GM12874 (cell line): ENCODE results near the gene SARDH.

Experiments used
- CTCF ChIP-seq: IDR thresholded peaks from 2 replicates; pipeline ENCODE4 v1.5.1; 2011; ENCODE audit warnings: low read depth, mild to moderate bottlenecking, control low read depth, low read length, moderate library complexity; ENCODE audit not compliant: insufficient read depth

SARDH gene

GRCh38 chr9:133654736-133655657, 83.2 kb downstream of the SARDH start:
- no peak for TF ChIP-seq CTCF

DNA sequence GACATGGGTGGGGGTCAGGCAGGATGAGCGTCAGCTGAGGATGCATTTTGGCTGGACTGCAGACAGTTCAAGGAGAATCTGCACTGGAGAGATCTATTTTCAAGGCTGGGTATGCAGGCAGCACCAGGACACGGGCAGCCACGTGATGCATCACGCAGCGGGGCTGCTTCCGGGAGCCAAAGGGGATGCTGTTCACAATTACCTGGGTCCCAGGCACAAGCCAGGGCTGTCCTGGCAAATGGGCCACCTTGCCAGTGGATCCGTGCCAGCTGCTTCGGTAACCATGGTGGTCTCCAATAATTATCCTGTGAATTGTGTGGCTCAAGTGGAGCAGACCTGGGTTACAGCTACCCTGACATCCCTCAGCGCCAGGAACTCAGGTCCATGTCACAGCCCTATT, 84.5 kb downstream of the SARDH start:
- TF ChIP-seq CTCF: no peak

- no peak for TF ChIP-seq CTCF
Measured at GRCh38 chr9:133650026-133650425, 88.1 kb downstream of the SARDH start.

DNA sequence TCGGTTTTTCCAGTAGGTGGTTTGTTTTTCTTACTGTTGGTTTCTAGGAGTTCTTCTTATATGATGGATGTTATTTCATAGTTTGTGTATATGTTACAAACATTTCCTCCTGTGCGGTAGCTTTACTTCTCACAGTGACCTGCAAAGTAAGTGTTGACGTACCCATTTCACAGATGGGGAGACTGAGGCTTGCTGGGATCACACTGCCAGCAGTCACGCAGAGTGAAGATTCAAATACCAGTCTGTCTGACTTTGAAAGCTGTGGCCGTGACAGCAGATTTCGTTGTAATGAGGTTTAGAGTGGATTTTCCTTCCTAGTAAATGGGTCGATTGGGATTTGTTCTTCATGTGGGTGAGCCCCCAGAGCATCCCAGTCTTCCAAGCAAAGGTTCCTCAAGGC, 89.0 kb downstream of the SARDH start:
- no peak for TF ChIP-seq CTCF

GRCh38 chr9:133647765-133648469, 90.2 kb downstream of the SARDH start:
- no peak for TF ChIP-seq CTCF

GRCh38 chr9:133647148-133647547, 91.0 kb downstream of the SARDH start:
- no peak for TF ChIP-seq CTCF

DNA sequence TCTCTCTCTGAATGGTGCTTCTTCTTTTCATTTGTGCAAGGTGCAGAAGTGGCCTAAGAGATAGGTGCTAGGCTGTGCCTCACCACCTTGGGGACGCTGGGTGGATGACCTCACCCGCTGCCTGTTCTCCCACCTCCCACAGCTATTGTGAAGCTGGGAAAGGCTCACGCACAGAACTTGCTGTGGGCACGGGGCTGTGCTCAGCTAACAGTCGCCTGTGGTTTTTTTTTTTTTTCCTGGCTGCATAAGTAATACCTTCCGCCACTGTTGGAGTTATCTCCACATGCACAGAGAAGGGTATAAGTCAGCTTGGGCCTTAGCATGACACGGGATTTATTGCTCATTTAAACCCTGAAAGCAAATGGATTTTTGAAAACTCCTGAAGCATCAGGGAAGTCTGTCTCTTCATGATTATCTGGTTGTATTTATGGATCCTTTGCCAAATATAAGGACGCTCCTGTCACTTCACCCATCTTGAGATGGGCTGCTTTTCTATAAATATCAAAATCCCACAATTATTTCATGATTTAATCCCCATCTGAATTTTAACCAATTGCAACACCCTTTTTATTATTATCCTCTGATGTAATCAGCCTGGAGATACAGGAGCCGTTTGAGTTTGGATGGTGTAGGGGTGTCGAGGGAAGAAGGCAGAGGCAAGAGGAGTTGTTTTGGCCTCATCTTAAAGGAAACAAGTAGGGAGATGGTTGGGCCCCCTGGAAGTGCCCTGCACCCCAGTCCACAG, 93.0 kb downstream of the SARDH start:
- TF ChIP-seq CTCF: no peak
